Lower leg skin (tissue), 4 donors: ENCODE data around the gene LTF. TPM values are rescaled to one million over a fixed set of nuclear protein-coding genes. Genes with fewer than 3 reads are reported as not detected.

Experiments
- DNase-seq, 2 donors: peaks; one replicate each; pipeline ENCODE4 v3.0.0-alpha.2; 2019; ENCODE audit warnings: low spot score in 2 of 2
- H3K4me3 ChIP-seq: fragments of 200-600 bp; sonication (generic); 2 replicates; pipeline ENCODE4 v1.5.1; 2017; ENCODE audit warnings: mild to moderate bottlenecking, low read depth; ENCODE audit not compliant: poor library complexity, severe bottlenecking
- POLR2A ChIP-seq, 2 donors: fragments of 450-650 bp; IDR thresholded peaks; one replicate each; pipeline ENCODE4 v1.6.1; 2016 to 2017; ENCODE audit warnings: antibody characterized with exemption in 2 of 2, mild to moderate bottlenecking in 1 of 2, moderate library complexity in 1 of 2
- WGBS, 2 donors: methylation state at CpG; one replicate each; pipeline ENCODE4 v1.1.5; 2018; 5-methylcytosine and 5-hydroxymethylcytosine counted together
- intact Hi-C: fragments of 100-400 bp; cut with DNase I; formaldehyde crosslinking; loops from one replicate; pipeline ENCODE4 v1.15.0; 2023; ENCODE audit warnings: low total_unique reads
- total RNA-seq, 4 donors: library from RNA; depleted of rRNA; stranded (reverse); fragments of >200 nt; gene quantifications; one replicate each; pipeline ENCODE4 v1.1.0, GENCODE V29; 2016
- TF ChIP-seq, protein P1 (sequence below), 3 donors: fragments of 450-650 bp; IDR thresholded peaks; one replicate each; pipeline ENCODE4 v1.5.1; 2016; ENCODE audit warnings: antibody characterized with exemption in 3 of 3, mild to moderate bottlenecking in 3 of 3, moderate library complexity in 2 of 3

Gene LTF
- total RNA-seq, 4 donors from 2014 or later = 0.91 to 3.9 (median 2.5) TPM

DNA sequence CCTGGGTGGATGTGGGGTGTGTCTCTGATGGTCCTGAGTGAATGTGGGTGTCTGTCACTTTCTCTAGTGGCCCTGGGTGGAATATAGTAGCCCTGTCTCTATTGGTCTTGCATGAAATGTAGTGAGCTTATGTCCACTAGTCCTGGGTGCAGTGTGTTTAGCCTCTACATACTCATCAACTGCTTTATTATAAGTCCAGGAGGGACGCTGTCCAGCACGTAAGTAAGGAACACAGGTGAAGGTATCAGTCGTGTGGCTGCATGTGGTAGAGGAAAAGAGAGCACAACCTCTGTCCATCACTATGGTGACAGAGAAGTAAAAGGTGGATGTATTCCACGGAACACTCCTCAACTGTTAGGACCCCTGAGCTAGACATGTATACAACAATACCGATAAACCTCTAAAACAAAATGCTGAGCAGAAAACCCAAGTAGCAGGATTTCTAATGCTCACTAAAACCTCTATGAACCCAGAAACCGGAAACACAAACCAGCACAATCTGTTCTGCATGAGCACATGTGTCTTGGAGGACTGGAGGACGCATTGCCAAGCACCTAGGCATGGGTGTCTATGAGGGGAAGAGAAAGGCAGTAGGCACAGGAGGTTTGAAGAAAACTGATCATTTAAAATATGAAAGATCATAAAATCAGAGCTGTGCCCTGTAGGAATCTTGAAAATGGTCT lies 11.0 kb downstream of the LTF start:
- no peak for DNase-seq
- intact Hi-C loops = no loop called here
- H3K4me3 ChIP-seq = no peak overlapping the region
- WGBS, 2 donors = 69 to 75% methylated on average over 7 of the region's 7 CpGs
- no peak for TF ChIP-seq POLR2A (IDR thresholded peaks at IDR 0.05)
- TF ChIP-seq, protein P1, sequence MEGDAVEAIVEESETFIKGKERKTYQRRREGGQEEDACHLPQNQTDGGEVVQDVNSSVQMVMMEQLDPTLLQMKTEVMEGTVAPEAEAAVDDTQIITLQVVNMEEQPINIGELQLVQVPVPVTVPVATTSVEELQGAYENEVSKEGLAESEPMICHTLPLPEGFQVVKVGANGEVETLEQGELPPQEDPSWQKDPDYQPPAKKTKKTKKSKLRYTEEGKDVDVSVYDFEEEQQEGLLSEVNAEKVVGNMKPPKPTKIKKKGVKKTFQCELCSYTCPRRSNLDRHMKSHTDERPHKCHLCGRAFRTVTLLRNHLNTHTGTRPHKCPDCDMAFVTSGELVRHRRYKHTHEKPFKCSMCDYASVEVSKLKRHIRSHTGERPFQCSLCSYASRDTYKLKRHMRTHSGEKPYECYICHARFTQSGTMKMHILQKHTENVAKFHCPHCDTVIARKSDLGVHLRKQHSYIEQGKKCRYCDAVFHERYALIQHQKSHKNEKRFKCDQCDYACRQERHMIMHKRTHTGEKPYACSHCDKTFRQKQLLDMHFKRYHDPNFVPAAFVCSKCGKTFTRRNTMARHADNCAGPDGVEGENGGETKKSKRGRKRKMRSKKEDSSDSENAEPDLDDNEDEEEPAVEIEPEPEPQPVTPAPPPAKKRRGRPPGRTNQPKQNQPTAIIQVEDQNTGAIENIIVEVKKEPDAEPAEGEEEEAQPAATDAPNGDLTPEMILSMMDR (IDR thresholded peaks at IDR 0.05) = no peak

- 72 to 75% methylated on average over 14 of the region's 14 CpGs for WGBS, 2 donors
- intact Hi-C loops = loop anchor here (5.0 kb wide), 1 partner anchor 508 kb away; the partner anchor contains the start of gene CXCR6
- no peak overlapping the region for H3K4me3 ChIP-seq
- no peak for DNase-seq
- TF ChIP-seq POLR2A (IDR thresholded peaks at IDR 0.05) = no peak
- TF ChIP-seq, protein P1 (IDR thresholded peaks at IDR 0.05) = no peak
Observed at GRCh38 chr3:46449755-46450552, 14.8 kb downstream of the LTF start.

DNA sequence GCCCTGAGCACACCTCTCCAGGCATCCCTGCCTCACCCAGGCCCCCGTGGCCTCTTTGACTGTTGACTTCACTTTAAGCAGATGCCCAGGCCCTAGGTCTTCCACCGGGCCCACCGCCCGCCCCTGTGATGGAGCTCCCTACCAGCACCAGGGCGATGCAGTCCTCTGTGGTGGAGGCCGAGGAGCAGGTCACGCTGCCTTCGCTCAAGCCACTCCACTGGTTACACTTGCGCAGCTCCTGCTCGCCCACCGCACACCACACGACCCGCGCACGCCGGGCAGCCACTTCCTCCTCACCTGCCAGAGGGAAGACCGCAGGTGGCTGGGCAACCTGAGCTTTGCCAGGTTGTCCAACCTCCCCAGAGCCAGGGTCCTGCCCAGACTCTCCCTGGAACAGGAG lies 16.0 kb downstream of the LTF start:
- intact Hi-C loops = loop anchor here (5.0 kb wide), 1 partner anchor 506 kb away; the partner anchor contains the start of gene CXCR6
- TF ChIP-seq POLR2A (IDR thresholded peaks at IDR 0.05) = no peak
- TF ChIP-seq, protein P1 (IDR thresholded peaks at IDR 0.05) = no peak
- no peak for DNase-seq
- WGBS, 2 donors = 97% methylated on average over 16 to 17 of the region's 17 CpGs
- no peak overlapping the region for H3K4me3 ChIP-seq

GRCh38 chr3:46447228-46447985 lies 17.3 kb downstream of the LTF start:
- TF ChIP-seq, protein P1 (IDR thresholded peaks at IDR 0.05) = no peak
- no peak for TF ChIP-seq POLR2A (IDR thresholded peaks at IDR 0.05)
- no peak overlapping the region for H3K4me3 ChIP-seq
- intact Hi-C loops = loop anchor here (5.0 kb wide), 1 partner anchor 505 kb away; the partner anchor contains the start of gene CXCR6
- DNase-seq = no peak
- WGBS, 2 donors = 54 to 66% methylated on average over 5 of the region's 5 CpGs

DNA sequence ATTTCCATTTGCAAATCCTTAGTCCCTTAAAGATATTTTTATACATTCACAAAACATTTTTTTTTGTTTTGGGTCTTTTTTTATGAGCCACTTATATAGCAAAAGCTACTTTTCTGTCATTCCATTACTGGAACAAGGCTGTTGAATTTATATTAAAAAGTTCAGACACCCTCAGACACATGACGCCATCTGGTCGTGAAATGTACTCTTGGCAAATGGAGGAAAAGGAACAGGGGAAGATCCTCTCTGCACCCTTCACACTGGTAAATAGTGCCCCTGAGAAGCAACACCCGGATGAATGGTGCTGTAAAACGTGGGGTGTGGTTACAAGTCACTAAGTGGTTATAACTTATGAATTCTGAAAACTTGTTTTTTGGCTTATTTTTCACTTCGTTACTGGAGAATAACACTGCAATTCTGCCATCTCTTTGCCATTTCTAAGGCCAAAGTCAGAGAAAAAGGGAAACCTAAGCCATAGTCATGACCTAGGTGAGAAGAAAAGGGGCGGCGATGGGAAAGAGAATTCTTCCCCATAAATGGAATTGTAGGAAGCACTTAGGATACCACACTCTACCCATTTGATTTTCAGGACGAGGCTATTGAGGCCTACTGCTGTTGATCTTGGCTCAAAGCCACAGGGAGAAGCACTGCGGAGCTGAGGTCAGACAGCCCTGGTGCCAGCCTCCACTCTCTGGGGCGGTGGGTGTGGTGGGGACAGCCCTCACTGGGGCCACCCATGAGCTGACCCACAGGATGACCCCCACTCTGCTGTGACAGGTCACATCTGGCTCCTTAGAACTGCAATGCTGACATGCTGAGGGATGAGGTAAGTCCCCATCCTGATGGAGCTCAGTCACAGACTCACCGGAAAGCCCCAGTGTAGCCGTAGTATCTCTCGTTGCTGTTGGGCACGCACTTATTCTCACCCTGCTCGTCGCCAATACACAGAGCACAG lies 21.9 kb downstream of the LTF start:
- peak in 1 of 2 donors; percentile 81 for DNase-seq
- intact Hi-C loops = no loop called here
- no peak overlapping the region for H3K4me3 ChIP-seq
- WGBS, 2 donors = 76 to 87% methylated on average over 16 of the region's 16 CpGs
- no peak for TF ChIP-seq POLR2A (IDR thresholded peaks at IDR 0.05)
- TF ChIP-seq, protein P1 (IDR thresholded peaks at IDR 0.05) = no peak
